K562 (cell line): ENCODE data around the gene MBD6. TPM values are rescaled to one million over a fixed set of nuclear protein-coding genes. Genes with fewer than 3 reads are reported as not detected.

Experiments used
- CBX1 ChIP-seq: sonication (generic); IDR thresholded peaks from 2 replicates; pipeline ENCODE4 v1.6.1; 2016; ENCODE audit warnings: antibody characterized with exemption, low read depth, mild to moderate bottlenecking
- JUND ChIP-seq, 2 experiments: IDR thresholded peaks; 2 replicates in 1 of 2; 3 replicates in 1 of 2; pipeline ENCODE4 v1.6.1; 2011; ENCODE audit warnings: borderline replicate concordance in 2 of 2, low read depth in 2 of 2, low read length in 2 of 2, improper control_type of control experiment in 1 of 2, missing biosample characterization in 1 of 2, missing genetic modification characterization in 1 of 2, missing genetic modification reagents in 1 of 2
- MCM5 ChIP-seq: fragments of 450-650 bp; IDR thresholded peaks from 2 replicates; pipeline ENCODE4 v1.6.1; 2016; ENCODE audit warnings: low read depth
- MEF2D ChIP-seq: conservative IDR thresholded peaks from 2 replicates; pipeline ENCODE4 v1.6.1; 2016; ENCODE audit warnings: low read depth, missing genetic modification characterization, missing compliant biosample characterization
- NONO ChIP-seq, 2 experiments: fragments of 200-400 bp in 1 of 2; fragments of 450-650 bp in 1 of 2; formaldehyde crosslinking in 1 of 2; IDR thresholded peaks; 2 replicates each; pipeline ENCODE4 v1.6.1; 2017; ENCODE audit warnings: low read depth in 2 of 2, mild to moderate bottlenecking in 2 of 2, moderate library complexity in 2 of 2, low read length in 1 of 2
- PHF8 ChIP-seq: fragments of 200-600 bp; sonication (generic); IDR thresholded peaks from 2 replicates; pipeline ENCODE4 v1.6.1; 2012; ENCODE audit warnings: mixed run types, mild to moderate bottlenecking, inconsistent platforms, low read length, moderate library complexity, borderline replicate concordance
- SNIP1 ChIP-seq: fragments of 450-650 bp; IDR thresholded peaks from 2 replicates; pipeline ENCODE4 v1.7.1; 2017; ENCODE audit warnings: low read depth, mild to moderate bottlenecking
- TAF9B ChIP-seq: fragments of 450-650 bp; IDR thresholded peaks from 2 replicates; pipeline ENCODE4 v1.6.1; 2018; ENCODE audit warnings: mild to moderate bottlenecking; ENCODE audit not compliant: partially characterized antibody
- TCF3 ChIP-seq: sonication (generic); formaldehyde crosslinking; IDR thresholded peaks from 2 replicates; pipeline ENCODE4 v1.4.0; 2020; ENCODE audit warnings: mild to moderate bottlenecking, missing genetic modification reagents
- YY1 ChIP-seq, 3 experiments: IDR thresholded peaks; 2 replicates each; pipeline ENCODE4 v1.6.1; 2011; ENCODE audit warnings: low read length in 2 of 3, mild to moderate bottlenecking in 2 of 3, moderate library complexity in 2 of 3, borderline replicate concordance in 1 of 3, control low read depth in 1 of 3, low read depth in 1 of 3; ENCODE audit not compliant: insufficient read depth in 3 of 3, insufficient replicate concordance in 2 of 3, control insufficient read depth in 1 of 3, insufficient read length in 1 of 3; ENCODE audit errors: extremely low read depth in 1 of 3
- ZKSCAN1 ChIP-seq: fragments of 150-350 bp; IDR thresholded peaks from 2 replicates; pipeline ENCODE4 v1.6.1; 2016; ENCODE audit warnings: low read depth, low read length
- ZNF143 ChIP-seq: sonication (generic); formaldehyde crosslinking; IDR thresholded peaks from 2 replicates; pipeline ENCODE4 v1.9.0; 2022; ENCODE audit warnings: mild to moderate bottlenecking, missing genetic modification reagents
- ZNF431 ChIP-seq: sonication (generic); formaldehyde crosslinking; IDR thresholded peaks from 2 replicates; pipeline ENCODE4 v1.8.0; 2022; ENCODE audit warnings: mild to moderate bottlenecking, missing genetic modification reagents
- ZNF589 ChIP-seq: fragments of 200-800 bp; sonication (Bioruptor generic); IDR thresholded peaks from 2 replicates; pipeline ENCODE4 v1.6.1; 2016; ENCODE audit warnings: low read depth, missing genetic modification characterization, missing compliant biosample characterization
- ZNF76 ChIP-seq: fragments of 250-450 bp; sonication (Bioruptor Pico); IDR thresholded peaks from 2 replicates; pipeline ENCODE4 v1.4.0; 2020; ENCODE audit warnings: mild to moderate bottlenecking, moderate library complexity, borderline replicate concordance
- polyA plus RNA-seq, 8 experiments: library from polyadenylated mRNA; depleted of rRNA in 4 of 8; stranded (reverse) in 5 of 8; unstranded in 3 of 8; fragments of >200 nt; fragmentation: Nextera tagmentation in 2 of 8; fragmentation: Illumina TruSeq in 1 of 8; extraction: Ambion mirVana in 2 of 8; extraction: Trizol in 1 of 8; gene quantifications; 2 replicates each; pipeline versions ENCODE4 v1.2.1 to v1.2.3, GENCODE V29; 2011 to 2014; ENCODE audit warnings: inconsistent platforms in 1 of 8, missing spikeins in 1 of 8
- total RNA-seq, 7 experiments: library from RNA; depleted of rRNA in 6 of 7; stranded (reverse); fragments of >200 nt in 6 of 7; fragmentation: Illumina TruSeq in 2 of 7; extraction: Trizol in 2 of 7; gene quantifications; 2 replicates each; pipeline versions ENCODE4 v1.2.1 to v1.2.3, GENCODE V29; 2011 to 2021; ENCODE audit warnings: low replicate concordance in 1 of 7
- TF ChIP-seq, protein P1 (sequence below): fragments of 250-450 bp; sonication (Bioruptor Pico); IDR thresholded peaks from 2 replicates; pipeline ENCODE4 v1.8.0; 2022; ENCODE audit warnings: moderate library complexity, mild to moderate bottlenecking, inconsistent platforms
- TF ChIP-seq, protein P2 (sequence below), 2 experiments: fragments of 450-650 bp; formaldehyde crosslinking in 1 of 2; IDR thresholded peaks; 2 replicates each; pipeline versions ENCODE4 v1.4.0 to v1.6.1; 2014 to 2020; ENCODE audit warnings: mild to moderate bottlenecking in 2 of 2, borderline replicate concordance in 1 of 2, low read depth in 1 of 2

Gene MBD6
- total and polyA plus RNA-seq, 9 of the 15 experiments (the other 6 are each of a cell fraction or from before 2014, with no cell fraction given), result 2.0 to 54.8 (median 3.8) TPM

- TF ChIP-seq SNIP1 (peak; percentile 90), MEF2D (tag) (0 out of 2 replicates have a peak, but pooled peaks have one; percentile 11), CBX1 (0 out of 2 replicates have a peak, but pooled peaks have one; percentile 67), ZNF589 (CRISPR knock-in tag) (peak; percentile 40; the same call in 1 of the 2 replicates), ZNF143 (peak; percentile 93), YY1 (IDR thresholded peaks at IDR 0.05; ENCODE audit: borderline replicate concordance in 1 of 3, control insufficient read depth in 1 of 3, extremely low read depth in 1 of 3, insufficient read depth in 3 of 3, insufficient read length in 1 of 3, insufficient replicate concordance in 2 of 3, low read depth in 1 of 3, low read length in 2 of 3) (peak; percentile 22 to 88 (median 78)), TCF3 (CRISPR knock-in tag) (no peak), TAF9B (peak; percentile 53), JUND (IDR thresholded peaks at IDR 0.05; ENCODE audit: borderline replicate concordance, low read depth, low read length) (peak; percentile 72; the same call in 1 of the 2 replicates), JUND (tag; IDR thresholded peaks at IDR 0.05; ENCODE audit: borderline replicate concordance, low read depth, low read length) (no peak; the same call in 2 of the 3 replicates), NONO (IDR thresholded peaks at IDR 0.05; ENCODE audit: low read depth in 2 of 2, low read length in 1 of 2) (no peak), PHF8 (peak; percentile 93; the same call in 1 of the 2 replicates), MCM5 (no peak), ZNF76 (CRISPR knock-in tag) (no peak), ZNF431 (peak; percentile 46; the same call in 1 of the 2 replicates), ZKSCAN1 (no peak; the same call in 1 of the 2 replicates)
- TF ChIP-seq, protein P1, sequence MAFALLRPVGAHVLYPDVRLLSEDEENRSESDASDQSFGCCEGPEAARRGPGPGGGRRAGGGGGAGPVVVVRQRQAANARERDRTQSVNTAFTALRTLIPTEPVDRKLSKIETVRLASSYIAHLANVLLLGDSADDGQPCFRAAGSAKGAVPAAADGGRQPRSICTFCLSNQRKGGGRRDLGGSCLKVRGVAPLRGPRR (CRISPR knock-in tag), result no peak
- TF ChIP-seq, protein P2, sequence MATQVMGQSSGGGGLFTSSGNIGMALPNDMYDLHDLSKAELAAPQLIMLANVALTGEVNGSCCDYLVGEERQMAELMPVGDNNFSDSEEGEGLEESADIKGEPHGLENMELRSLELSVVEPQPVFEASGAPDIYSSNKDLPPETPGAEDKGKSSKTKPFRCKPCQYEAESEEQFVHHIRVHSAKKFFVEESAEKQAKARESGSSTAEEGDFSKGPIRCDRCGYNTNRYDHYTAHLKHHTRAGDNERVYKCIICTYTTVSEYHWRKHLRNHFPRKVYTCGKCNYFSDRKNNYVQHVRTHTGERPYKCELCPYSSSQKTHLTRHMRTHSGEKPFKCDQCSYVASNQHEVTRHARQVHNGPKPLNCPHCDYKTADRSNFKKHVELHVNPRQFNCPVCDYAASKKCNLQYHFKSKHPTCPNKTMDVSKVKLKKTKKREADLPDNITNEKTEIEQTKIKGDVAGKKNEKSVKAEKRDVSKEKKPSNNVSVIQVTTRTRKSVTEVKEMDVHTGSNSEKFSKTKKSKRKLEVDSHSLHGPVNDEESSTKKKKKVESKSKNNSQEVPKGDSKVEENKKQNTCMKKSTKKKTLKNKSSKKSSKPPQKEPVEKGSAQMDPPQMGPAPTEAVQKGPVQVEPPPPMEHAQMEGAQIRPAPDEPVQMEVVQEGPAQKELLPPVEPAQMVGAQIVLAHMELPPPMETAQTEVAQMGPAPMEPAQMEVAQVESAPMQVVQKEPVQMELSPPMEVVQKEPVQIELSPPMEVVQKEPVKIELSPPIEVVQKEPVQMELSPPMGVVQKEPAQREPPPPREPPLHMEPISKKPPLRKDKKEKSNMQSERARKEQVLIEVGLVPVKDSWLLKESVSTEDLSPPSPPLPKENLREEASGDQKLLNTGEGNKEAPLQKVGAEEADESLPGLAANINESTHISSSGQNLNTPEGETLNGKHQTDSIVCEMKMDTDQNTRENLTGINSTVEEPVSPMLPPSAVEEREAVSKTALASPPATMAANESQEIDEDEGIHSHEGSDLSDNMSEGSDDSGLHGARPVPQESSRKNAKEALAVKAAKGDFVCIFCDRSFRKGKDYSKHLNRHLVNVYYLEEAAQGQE (IDR thresholded peaks at IDR 0.05; ENCODE audit: borderline replicate concordance), result no peak
- TF ChIP-seq, protein P2 (CRISPR knock-in tag; IDR thresholded peaks at IDR 0.05; ENCODE audit: low read depth), result 0 out of 2 replicates have a peak, but pooled peaks have one; percentile 20
These were observed 34.8 kb upstream of the MBD6 start, which contains the start of gene MARS1 (continued) for GRCh38 chr12:57487597-57488401.
